Peyer's patch (tissue), 4 donors: ENCODE results near the gene FXYD7. TPM values are rescaled to one million over a fixed set of nuclear protein-coding genes. Genes with fewer than 3 reads are reported as not detected.
A peak's percentile ranks its signal among the peaks of the same experiment; 100 is the strongest.

ENCODE experiments used
- DNase-seq, 3 donors: peaks; one replicate each; pipeline ENCODE4 v3.0.0-alpha.2; 2017 to 2019
- H3K27ac ChIP-seq, 4 donors: fragments of 200-600 bp; sonication (generic); one replicate each; pipeline ENCODE4 v1.5.1; 2016 to 2019
- H3K27me3 ChIP-seq, 2 donors: fragments of 200-600 bp; sonication (generic); one replicate each; pipeline ENCODE4 v1.5.1; 2019
- H3K36me3 ChIP-seq, 3 donors: fragments of 200-600 bp; sonication (generic); one replicate each; pipeline ENCODE4 v1.5.1; 2016 to 2019
- H3K4me1 ChIP-seq, 4 donors: fragments of 200-600 bp; sonication (generic); one replicate each; pipeline ENCODE4 v1.5.1; 2016 to 2019
- H3K4me3 ChIP-seq, 4 donors: fragments of 200-600 bp; sonication (generic); 1 replicate in 3 of 4; 2 replicates in 1 of 4; pipeline ENCODE4 v1.5.1; 2016 to 2019; ENCODE audit warnings: mild to moderate bottlenecking in 1 of 4
- H3K9me3 ChIP-seq, 4 donors: fragments of 200-600 bp; sonication (generic); one replicate each; pipeline ENCODE4 v1.5.1; 2016 to 2019; ENCODE audit warnings: mild to moderate bottlenecking in 1 of 4
- CTCF ChIP-seq, 6 experiments: fragments of 450-650 bp in 4 of 6; fragments of 200-600 bp in 2 of 6; sonication (generic) in 1 of 6; IDR thresholded peaks; one replicate each; pipeline ENCODE4 v1.5.1; 2017 to 2019; ENCODE audit warnings: antibody characterized with exemption in 6 of 6, mild to moderate bottlenecking in 3 of 6, moderate library complexity in 1 of 6
- POLR2A ChIP-seq, 2 donors: fragments of 450-650 bp; IDR thresholded peaks; one replicate each; pipeline ENCODE4 v1.5.1; 2017; ENCODE audit warnings: antibody characterized with exemption in 2 of 2, mild to moderate bottlenecking in 2 of 2, moderate library complexity in 2 of 2
- total RNA-seq, 4 donors: library from RNA; depleted of rRNA; stranded (reverse); fragments of >200 nt; gene quantifications; one replicate each; pipeline ENCODE4 v1.1.0, GENCODE V29; 2016

Gene FXYD7
- total RNA-seq, 4 donors from 2014 or later: not detected

- Histone ChIP-seq H3K4me1 (peaks cover 0 to 40% (median 4%) of the 10 kb centered on the region in 4 donors), H3K27me3 (no peaks in the 10 kb centered on the region), H3K4me3 (peak overlapping the region in 2 of 4 donors; percentile 56 to 68), H3K36me3 (peaks cover 0 to 20% (median 0%) of the 10 kb centered on the region in 3 donors), H3K27ac (peak overlapping the region in 3 of 4 donors; percentile 79 to 97 (median 85)), H3K9me3 (no peaks in the 10 kb centered on the region)
- TF ChIP-seq CTCF (IDR thresholded peaks at IDR 0.05) (no peak), POLR2A (IDR thresholded peaks at IDR 0.05) (peak in 1 of 2 donors; percentile 67)
- DNase-seq: peak in 1 of 3 donors; percentile 68
Observed at GRCh38 chr19:35118268-35119020, 24.6 kb upstream of the FXYD7 start.

- H3K27me3 ChIP-seq: no peaks in the 10 kb centered on the region
- DNase-seq: no peak
- peaks cover 0 to 22% (median 0%) of the 10 kb centered on the region in 3 donors for H3K36me3 ChIP-seq
- H3K4me1 ChIP-seq: peaks cover 3 to 46% (median 4%) of the 10 kb centered on the region in 4 donors
- peak overlapping the region in 2 of 4 donors; percentile 56 to 68 for H3K4me3 ChIP-seq
- no peak for TF ChIP-seq CTCF (IDR thresholded peaks at IDR 0.05)
- TF ChIP-seq POLR2A (IDR thresholded peaks at IDR 0.05): no peak
- H3K9me3 ChIP-seq: no peaks in the 10 kb centered on the region
- peak overlapping the region in 3 of 4 donors; percentile 79 to 97 (median 85) for H3K27ac ChIP-seq
Observed at GRCh38 chr19:35119091-35119490, 24.0 kb upstream of the FXYD7 start.

- DNase-seq: no peak
- peak overlapping the region in 2 of 4 donors; percentile 56 to 68 for H3K4me3 ChIP-seq
- peaks cover 0 to 22% (median 0%) of the 10 kb centered on the region in 3 donors for H3K36me3 ChIP-seq
- H3K9me3 ChIP-seq: no peaks in the 10 kb centered on the region
- no peak for TF ChIP-seq POLR2A (IDR thresholded peaks at IDR 0.05)
- no peak for TF ChIP-seq CTCF (IDR thresholded peaks at IDR 0.05)
- peaks cover 2 to 50% (median 4%) of the 10 kb centered on the region in 4 donors for H3K4me1 ChIP-seq
- H3K27me3 ChIP-seq: no peaks in the 10 kb centered on the region
- H3K27ac ChIP-seq: peak overlapping the region in 3 of 4 donors; percentile 79 to 97 (median 85)
Observed at GRCh38 chr19:35119578-35120155, 23.4 kb upstream of the FXYD7 start.

GRCh38 chr19:35120492-35120891 lies 22.6 kb upstream of the FXYD7 start:
- H3K27me3 ChIP-seq: no peaks in the 10 kb centered on the region
- peak overlapping the region; percentile 38 to 97 (median 66) for H3K27ac ChIP-seq
- peaks cover 0 to 22% (median 0%) of the 10 kb centered on the region in 3 donors for H3K36me3 ChIP-seq
- peak in 1 of 3 donors; percentile 70 for DNase-seq
- H3K4me1 ChIP-seq: peaks cover 5 to 58% (median 7%) of the 10 kb centered on the region in 4 donors
- TF ChIP-seq POLR2A (IDR thresholded peaks at IDR 0.05): no peak
- TF ChIP-seq CTCF (IDR thresholded peaks at IDR 0.05): no peak
- no peaks in the 10 kb centered on the region for H3K9me3 ChIP-seq
- H3K4me3 ChIP-seq: peak overlapping the region in 2 of 4 donors; percentile 43 to 56

GRCh38 chr19:35120898-35121297 lies 22.2 kb upstream of the FXYD7 start:
- Histone ChIP-seq H3K36me3 (peaks cover 0 to 22% (median 0%) of the 10 kb centered on the region in 3 donors), H3K4me3 (peak overlapping the region in 2 of 4 donors; percentile 43 to 56), H3K27me3 (no peaks in the 10 kb centered on the region), H3K27ac (peak overlapping the region; percentile 38 to 97 (median 66)), H3K9me3 (no peaks in the 10 kb centered on the region), H3K4me1 (peaks cover 5 to 62% (median 8%) of the 10 kb centered on the region in 4 donors)
- peak in 1 of 3 donors; percentile 82 for DNase-seq
- peak in 1 of 6 experiments; percentile 4 for TF ChIP-seq CTCF (IDR thresholded peaks at IDR 0.05)
- TF ChIP-seq POLR2A (IDR thresholded peaks at IDR 0.05): peak; percentile 27 to 66
